Chondrocyte (in vitro differentiated cells): ENCODE results near the gene RNF145. TPM values are rescaled to one million over a fixed set of nuclear protein-coding genes. Genes with fewer than 3 reads are reported as not detected.

Experiments used
- DNase-seq: peaks from one replicate; pipeline ENCODE4 v3.0.0; 2021; ENCODE audit warnings: mixed read lengths, low spot score
- H3K27ac Mint-ChIP-seq: one replicate; pipeline ENCODE4 v1.8.0; 2021; ENCODE audit warnings: mild to moderate bottlenecking, moderate library complexity, mixed read lengths; ENCODE audit not compliant: unreplicated experiment
- H3K27me3 Mint-ChIP-seq: 2 replicates; pipeline ENCODE4 v1.8.0; 2021; ENCODE audit warnings: low read depth, mixed read lengths
- H3K36me3 Mint-ChIP-seq: 2 replicates; pipeline ENCODE4 v1.8.0; 2021; ENCODE audit warnings: low read depth, mixed read lengths
- H3K4me1 Mint-ChIP-seq: 2 replicates; pipeline ENCODE4 v1.8.0; 2021; ENCODE audit warnings: low read depth, mild to moderate bottlenecking, mixed read lengths
- H3K4me3 Mint-ChIP-seq: one replicate; pipeline ENCODE4 v1.8.0; 2021; ENCODE audit warnings: mild to moderate bottlenecking, moderate library complexity, mixed read lengths; ENCODE audit not compliant: unreplicated experiment
- H3K9me3 Mint-ChIP-seq: 2 replicates; pipeline ENCODE4 v1.8.0; 2021; ENCODE audit warnings: low read depth, mixed read lengths
- CTCF ChIP-seq: fragments of 200-600 bp; sonication (generic); IDR thresholded peaks from 2 replicates; pipeline ENCODE4 v1.5.0; 2021; ENCODE audit warnings: antibody characterized with exemption, mild to moderate bottlenecking, moderate library complexity
- total RNA-seq: library from RNA; stranded (reverse); gene quantifications from 3 replicates; pipeline ENCODE4 v1.2.1, GENCODE V29; 2021

The RNF145 gene
- total RNA-seq, 1 donor from 2014 or later: 83.9 TPM

- TF ChIP-seq CTCF: no peak
- no peak for DNase-seq
- Mint-ChIP-seq H3K27ac (no peak overlapping the region), H3K4me1 (peaks cover 23% of the 10 kb centered on the region), H3K36me3 (no peaks in the 10 kb centered on the region), H3K9me3 (peaks cover 4% of the 10 kb centered on the region), H3K27me3 (no peaks in the 10 kb centered on the region), H3K4me3 (no peak overlapping the region)
Measured at GRCh38 chr5:159135896-159136531, 73.3 kb downstream of the RNF145 start.

GRCh38 chr5:159133041-159133741 is 76.2 kb downstream of the RNF145 start:
- Mint-ChIP-seq H3K27me3 (no peaks in the 10 kb centered on the region), H3K27ac (peak overlapping the region; percentile 86), H3K4me3 (peak overlapping the region; percentile 47), H3K36me3 (no peaks in the 10 kb centered on the region), H3K9me3 (no peaks in the 10 kb centered on the region), H3K4me1 (peaks cover 23% of the 10 kb centered on the region)
- DNase-seq: no peak
- peak; percentile 97 for TF ChIP-seq CTCF

GRCh38 chr5:159132429-159133040 is 76.8 kb downstream of the RNF145 start:
- Mint-ChIP-seq H3K27ac (peak overlapping the region; percentile 86), H3K4me1 (peaks cover 23% of the 10 kb centered on the region), H3K36me3 (no peaks in the 10 kb centered on the region), H3K9me3 (peaks cover 4% of the 10 kb centered on the region), H3K27me3 (no peaks in the 10 kb centered on the region), H3K4me3 (peak overlapping the region; percentile 47)
- no peak for DNase-seq
- TF ChIP-seq CTCF: no peak

- no peak for TF ChIP-seq CTCF
- no peaks in the 10 kb centered on the region for H3K27me3 Mint-ChIP-seq
- no peak overlapping the region for H3K4me3 Mint-ChIP-seq
- peaks cover 5% of the 10 kb centered on the region for H3K9me3 Mint-ChIP-seq
- H3K27ac Mint-ChIP-seq: no peak overlapping the region
- H3K36me3 Mint-ChIP-seq: no peaks in the 10 kb centered on the region
- DNase-seq: no peak
- H3K4me1 Mint-ChIP-seq: peaks cover 23% of the 10 kb centered on the region
Measured at GRCh38 chr5:159131951-159132350, 77.4 kb downstream of the RNF145 start.

GRCh38 chr5:159130871-159131270 is 78.5 kb downstream of the RNF145 start:
- peaks cover 5% of the 10 kb centered on the region for H3K9me3 Mint-ChIP-seq
- peaks cover 18% of the 10 kb centered on the region for H3K4me1 Mint-ChIP-seq
- no peaks in the 10 kb centered on the region for H3K36me3 Mint-ChIP-seq
- no peak overlapping the region for H3K4me3 Mint-ChIP-seq
- no peaks in the 10 kb centered on the region for H3K27me3 Mint-ChIP-seq
- TF ChIP-seq CTCF: no peak
- H3K27ac Mint-ChIP-seq: peak overlapping the region; percentile 10
- no peak for DNase-seq
